Endometrial microvascular endothelial cells (primary cell): Measurements from ENCODE around the gene ZC2HC1C. TPM values are rescaled to one million over a fixed set of nuclear protein-coding genes. Genes with fewer than 3 reads are reported as not detected.

Experiments
- in situ Hi-C: cut with HindIII; loops from 2 replicates; pipeline ENCODE4 v1.10.0; 2017; ENCODE audit warnings: low sequenced_read_pairs, low pct_unique_long_range_greater_than_20kb; ENCODE audit errors: inconsistent ontology term
- total RNA-seq: library from RNA; depleted of rRNA; stranded (reverse); fragments of >200 nt; gene quantifications from one replicate; pipeline ENCODE4 v1.2.3, GENCODE V29; 2015; ENCODE audit errors: inconsistent ontology term

The ZC2HC1C gene
- total RNA-seq, 1 donor from 2014 or later = 1.5 TPM

GRCh38 chr14:75088153-75088552 lies 18.7 kb downstream of the ZC2HC1C start:
- in situ Hi-C loops = no loop called here

DNA sequence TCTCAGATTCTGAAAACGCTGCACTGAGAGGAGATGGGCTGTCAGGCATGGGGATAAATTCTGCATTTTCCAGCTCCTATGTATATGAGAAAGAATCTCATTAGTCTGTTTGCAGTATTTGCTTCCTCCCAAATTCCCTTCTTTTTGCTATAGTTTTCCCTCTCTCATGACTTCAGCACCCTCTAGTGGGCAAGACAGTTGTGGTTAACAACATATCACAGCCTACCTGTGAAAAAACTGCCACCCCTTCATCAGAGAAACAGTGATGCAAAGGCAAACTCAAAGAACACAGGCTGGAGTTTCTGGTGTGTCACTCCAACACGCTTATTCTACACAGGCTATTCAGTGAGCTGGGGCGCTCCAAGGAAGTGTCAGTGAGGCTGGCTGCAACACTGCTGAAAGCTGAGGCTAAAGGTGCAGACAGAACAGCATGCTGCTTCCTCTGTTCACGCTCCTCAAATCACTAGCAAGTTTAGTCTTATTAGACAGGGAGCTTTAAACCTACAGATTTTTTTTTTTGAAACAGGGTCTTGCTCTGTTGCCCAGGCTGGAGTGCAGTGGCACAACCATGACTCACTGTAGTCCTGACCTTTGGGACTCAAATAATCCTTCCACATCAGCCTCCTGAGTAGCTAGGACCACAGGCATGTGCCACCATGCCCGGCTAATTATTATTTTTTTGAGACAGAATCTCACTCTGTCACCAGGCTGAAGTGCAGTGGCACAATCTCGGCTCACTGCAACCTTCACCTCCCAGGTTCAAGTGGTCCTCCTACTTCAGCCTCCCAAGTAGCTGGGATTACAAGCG lies 19.3 kb downstream of the ZC2HC1C start:
- in situ Hi-C loops = no loop called here

GRCh38 chr14:75090353-75090752 lies 20.9 kb downstream of the ZC2HC1C start:
- in situ Hi-C loops = no loop called here

DNA sequence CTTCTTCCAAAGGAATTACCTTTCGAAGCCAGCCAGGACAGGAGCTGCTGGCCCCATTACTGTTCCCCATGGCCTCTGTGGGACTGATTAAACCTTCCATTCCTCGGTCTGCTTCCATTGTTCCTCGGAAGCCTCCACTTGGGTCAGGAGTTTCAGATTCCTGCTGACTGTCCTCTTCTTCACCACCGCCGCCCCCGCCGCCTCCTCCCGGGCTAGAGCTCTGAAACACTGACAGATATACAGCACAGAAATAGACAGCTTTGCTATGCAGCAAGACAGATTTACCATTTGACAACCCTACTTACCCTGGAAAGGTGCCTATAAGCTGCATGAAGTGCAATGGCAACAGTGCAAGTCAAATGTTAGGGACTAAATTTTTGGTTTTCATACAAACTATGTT lies 21.8 kb downstream of the ZC2HC1C start:
- in situ Hi-C loops = no loop called here

GRCh38 chr14:75092698-75093097 lies 23.3 kb downstream of the ZC2HC1C start:
- in situ Hi-C loops = no loop called here

DNA sequence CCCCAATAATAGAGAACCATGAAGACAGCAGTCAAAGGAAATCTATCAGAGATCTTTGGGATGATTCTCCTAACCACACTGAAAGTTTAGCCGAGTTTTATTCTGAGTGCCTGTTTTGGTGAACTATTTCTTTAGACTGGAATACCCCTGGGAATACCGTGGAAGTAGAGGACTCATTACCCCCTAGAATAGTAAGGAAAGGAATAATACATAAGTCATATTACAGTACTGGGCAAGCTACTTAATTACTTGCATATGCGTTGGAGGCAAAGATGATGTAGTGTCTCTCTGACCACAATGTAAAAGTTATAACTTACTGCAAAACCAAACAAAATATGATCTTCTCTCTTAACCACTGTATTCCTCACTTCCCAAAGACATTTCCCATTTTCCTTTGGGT lies 25.5 kb downstream of the ZC2HC1C start:
- in situ Hi-C loops = no loop called here

DNA sequence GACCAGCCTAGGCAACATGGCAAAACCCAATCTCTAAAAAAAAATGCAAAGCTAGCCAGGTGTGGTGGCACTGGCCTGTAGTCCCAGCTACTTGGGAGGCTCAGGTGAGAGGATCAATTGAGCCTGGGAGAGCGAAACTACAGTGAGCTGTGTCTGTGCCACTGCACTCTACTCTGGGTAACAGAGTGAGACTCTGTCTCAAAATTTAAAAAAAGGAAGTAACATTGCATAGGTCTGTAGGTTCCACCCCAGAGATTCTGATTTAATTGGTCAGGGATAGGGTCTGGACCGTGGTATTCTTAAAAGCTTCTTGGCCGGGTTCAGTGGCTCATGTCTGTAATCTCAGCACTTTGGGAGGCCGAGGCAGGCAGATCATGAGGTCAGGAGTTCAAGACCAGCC lies 26.2 kb downstream of the ZC2HC1C start:
- in situ Hi-C loops = no loop called here

GRCh38 chr14:75096959-75097358 lies 27.5 kb downstream of the ZC2HC1C start:
- in situ Hi-C loops = no loop called here

- in situ Hi-C loops = no loop called here
These were observed 28.8 kb downstream of the ZC2HC1C start for GRCh38 chr14:75098212-75098611.

DNA sequence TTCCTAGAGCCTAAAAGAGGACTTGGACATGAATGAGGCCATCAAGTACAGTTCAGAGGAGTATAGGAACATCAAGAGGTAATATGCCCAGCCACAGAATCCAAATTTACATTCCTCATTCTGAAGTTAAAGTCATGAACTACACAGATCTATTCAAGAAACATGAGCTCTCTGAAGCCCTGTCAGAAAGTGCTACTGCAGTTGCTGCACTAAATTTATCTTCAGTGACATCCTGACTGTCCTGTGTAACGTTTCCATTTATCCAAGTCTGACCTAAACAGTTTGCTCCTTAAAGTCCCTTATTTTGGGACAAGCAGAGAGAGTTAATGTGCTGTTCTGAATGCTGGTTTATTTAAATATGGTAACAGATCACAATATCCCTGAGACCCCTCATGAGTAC lies 29.2 kb downstream of the ZC2HC1C start:
- in situ Hi-C loops = no loop called here

DNA sequence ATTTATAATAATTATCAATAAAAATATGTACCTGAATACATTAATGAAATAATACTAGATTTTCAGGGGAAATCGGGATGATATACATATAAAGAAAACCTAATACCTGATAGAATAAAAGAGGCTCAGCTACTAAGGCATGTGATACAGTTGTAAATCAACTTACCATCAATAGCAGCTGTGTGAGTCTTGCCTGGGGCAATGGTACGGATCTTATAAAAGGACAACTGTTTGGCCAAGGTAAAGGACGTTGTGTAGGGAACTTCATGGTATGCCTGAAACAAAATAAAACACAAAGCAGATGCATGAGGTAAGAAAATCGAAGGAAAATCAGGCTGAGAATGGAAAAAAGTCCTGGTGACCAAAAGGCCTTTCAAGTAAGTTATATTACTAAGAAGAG lies 32.0 kb downstream of the ZC2HC1C start:
- in situ Hi-C loops = no loop called here

DNA sequence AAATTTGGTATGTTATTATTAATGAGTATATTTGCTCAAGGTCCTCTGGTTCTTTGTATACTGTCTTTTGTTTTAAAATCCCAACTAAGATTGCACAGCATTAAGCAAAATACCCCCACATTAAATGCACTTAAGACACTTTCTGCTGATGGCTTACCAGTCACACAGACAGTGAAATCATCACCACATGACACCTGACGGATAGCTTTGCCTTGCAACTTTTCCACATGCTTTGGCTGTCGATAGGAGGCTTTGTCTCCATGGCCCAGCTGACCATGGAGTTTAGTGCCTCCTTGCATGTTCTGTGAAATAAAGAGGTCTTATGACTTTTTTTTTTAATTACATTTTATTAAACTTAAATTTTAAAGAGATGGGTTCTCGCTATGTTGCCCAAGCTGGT lies 37.7 kb downstream of the ZC2HC1C start:
- in situ Hi-C loops = no loop called here

DNA sequence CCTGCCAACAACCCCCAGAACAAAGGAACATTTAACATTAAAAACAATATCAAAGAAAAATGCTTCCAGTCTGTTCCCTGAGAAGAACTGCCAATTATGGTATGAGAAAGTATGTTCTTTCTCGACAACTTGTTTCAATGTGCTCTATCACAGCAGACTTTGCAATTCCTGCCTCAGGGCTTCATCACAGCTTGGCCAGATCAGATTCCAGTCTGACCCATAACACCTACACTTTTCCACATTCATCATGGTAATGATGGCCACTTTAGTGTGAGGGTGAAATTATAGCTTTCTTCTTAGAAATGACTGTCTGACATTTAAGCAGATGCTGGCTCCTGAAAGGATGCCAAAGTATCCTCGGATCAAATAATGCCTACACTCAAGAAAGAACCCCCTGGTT lies 40.4 kb downstream of the ZC2HC1C start:
- in situ Hi-C loops = no loop called here

GRCh38 chr14:75113932-75114539 lies 44.6 kb downstream of the ZC2HC1C start:
- in situ Hi-C loops = no loop called here

- in situ Hi-C loops = no loop called here
These were observed 49.6 kb downstream of the ZC2HC1C start for GRCh38 chr14:75119056-75119455.

GRCh38 chr14:75120541-75121291 lies 51.3 kb downstream of the ZC2HC1C start:
- in situ Hi-C loops = loop anchor here (10.0 kb wide), 1 partner anchor 184 kb away; no protein-coding TSS in a partner anchor

GRCh38 chr14:75121552-75121951 lies 52.1 kb downstream of the ZC2HC1C start:
- in situ Hi-C loops = loop anchor here (10.0 kb wide), 1 partner anchor 183 kb away; no protein-coding TSS in a partner anchor

DNA sequence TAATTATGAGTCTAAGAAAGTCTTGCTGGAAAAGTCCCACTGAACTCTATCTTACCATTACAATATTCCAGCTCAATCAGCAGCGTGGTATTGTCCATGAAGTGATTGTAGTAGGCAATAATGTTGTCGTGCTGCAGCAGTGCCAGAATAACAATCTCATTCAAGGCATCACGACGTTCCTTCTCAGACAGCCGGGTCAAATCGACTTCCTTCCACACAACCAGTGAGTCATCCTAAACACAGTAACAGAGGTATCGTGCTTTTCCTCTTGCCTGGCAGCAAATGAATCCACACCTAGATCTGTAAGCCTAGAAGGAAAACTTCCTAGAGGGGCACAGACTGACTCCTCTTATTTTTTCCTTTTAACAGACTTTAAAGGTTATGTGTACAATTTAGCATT lies 54.5 kb downstream of the ZC2HC1C start:
- in situ Hi-C loops = loop anchor here (10.0 kb wide), 1 partner anchor 181 kb away; no protein-coding TSS in a partner anchor

GRCh38 chr14:75125617-75126016 lies 56.2 kb downstream of the ZC2HC1C start:
- in situ Hi-C loops = loop anchor here (10.0 kb wide), 1 partner anchor 179 kb away; no protein-coding TSS in a partner anchor
